SK-N-MC (cell line): ENCODE measurements around the gene TMOD4.
A peak's percentile ranks its signal among the peaks of the same experiment; 100 is the strongest.
"Not testable (repeated sequence)": the region's sequence is repeated elsewhere in the genome, so short reads cannot be mapped to it uniquely, and the experiment has no call there.

Source experiments
- DNase-seq: peaks from one replicate; pipeline ENCODE4 v3.0.0-alpha.2; 2011; ENCODE audit warnings: low read depth, low spot score
- H3K27ac ChIP-seq: fragments of 200-600 bp; sonication (generic); 2 replicates; pipeline ENCODE4 v1.5.1; 2016; ENCODE audit warnings: mixed run types
- H3K36me3 ChIP-seq: fragments of 200-600 bp; sonication (generic); 2 replicates; pipeline ENCODE4 v1.6.1; 2017; ENCODE audit warnings: antibody characterized with exemption, low read length, mixed read lengths; ENCODE audit not compliant: insufficient read depth
- H3K4me3 ChIP-seq: fragments of 200-600 bp; sonication (generic); 2 replicates; pipeline ENCODE4 v1.5.1; 2016
- H3K9ac ChIP-seq: fragments of 200-600 bp; sonication (generic); 2 replicates; pipeline ENCODE4 v1.8.0; 2017; ENCODE audit warnings: mixed run types, mixed read lengths; ENCODE audit not compliant: insufficient read length
- H3K9me3 ChIP-seq: fragments of 200-600 bp; sonication (generic); 2 replicates; pipeline ENCODE4 v1.6.1; 2017; ENCODE audit warnings: low read depth, mild to moderate bottlenecking, antibody characterized with exemption, low read length, moderate library complexity, mixed read lengths
- EZH2 ChIP-seq: fragments of 200-600 bp; sonication (generic); IDR thresholded peaks from one replicate; pipeline ENCODE4 v1.6.1; 2017; ENCODE audit warnings: antibody characterized with exemption
- FOXP2 ChIP-seq: optimal IDR thresholded peaks from 2 replicates; pipeline ENCODE3; 2011; ENCODE audit warnings: mild to moderate bottlenecking, moderate library complexity; ENCODE audit not compliant: insufficient read depth; ENCODE audit errors: extremely low read length, control extremely low read depth
- POLR2AphosphoS5 ChIP-seq: IDR thresholded peaks from 2 replicates; pipeline ENCODE4 v1.6.1; 2012; ENCODE audit warnings: mild to moderate bottlenecking, low read depth, low read length, borderline replicate concordance

The TMOD4 gene

GRCh38 chr1:151175863-151176262 is at the start of gene TMOD4:
Gene TMOD4, minus strand, starts transcription at chr1:151175981. Its CDS starts 1,106 bp downstream, at chr1:151174875.
- no peak for DNase-seq
- H3K36me3 ChIP-seq = peaks cover 60% of the 10 kb centered on the region
- H3K27ac ChIP-seq = no peak within 1 kb of the TSS
- no peak within 1 kb of the TSS for H3K9ac ChIP-seq
- no peak within 1 kb of the TSS for H3K4me3 ChIP-seq
- TF ChIP-seq FOXP2 (no peak), POLR2AphosphoS5 (no peak), EZH2 (no peak)
- H3K9me3 ChIP-seq = no peaks in the 10 kb centered on the region

GRCh38 chr1:151222130-151222529 is 46.3 kb upstream of the TMOD4 start:
- no peak overlapping the region for H3K4me3 ChIP-seq
- no peaks in the 10 kb centered on the region for H3K9me3 ChIP-seq
- H3K27ac ChIP-seq = peak overlapping the region; percentile 13; the same call in 1 of the 2 replicates
- H3K9ac ChIP-seq = no peak overlapping the region
- no peak for DNase-seq
- TF ChIP-seq POLR2AphosphoS5 = no peak
- TF ChIP-seq FOXP2 = no peak
- TF ChIP-seq EZH2 = no peak
- H3K36me3 ChIP-seq = peaks cover 41% of the 10 kb centered on the region

GRCh38 chr1:151221616-151222015 is 45.8 kb upstream of the TMOD4 start:
- Histone ChIP-seq H3K9me3 (no peaks in the 10 kb centered on the region), H3K36me3 (peaks cover 41% of the 10 kb centered on the region), H3K9ac (no peak overlapping the region), H3K4me3 (no peak overlapping the region), H3K27ac (no peak overlapping the region)
- DNase-seq = no peak
- TF ChIP-seq POLR2AphosphoS5 = no peak
- TF ChIP-seq EZH2 = no peak
- TF ChIP-seq FOXP2 = no peak

- TF ChIP-seq FOXP2 = no peak
- no peak for TF ChIP-seq EZH2
- TF ChIP-seq POLR2AphosphoS5 = no peak
- H3K27ac ChIP-seq = no peak overlapping the region
- DNase-seq = no peak
- H3K36me3 ChIP-seq = peaks cover 50% of the 10 kb centered on the region
- no peak overlapping the region for H3K9ac ChIP-seq
- no peaks in the 10 kb centered on the region for H3K9me3 ChIP-seq
- H3K4me3 ChIP-seq = no peak overlapping the region
Measured at GRCh38 chr1:151213560-151213959, 37.8 kb upstream of the TMOD4 start.

- H3K9me3 ChIP-seq = no peaks in the 10 kb centered on the region
- H3K9ac ChIP-seq = no peak overlapping the region
- TF ChIP-seq POLR2AphosphoS5 = no peak
- H3K36me3 ChIP-seq = peaks cover 55% of the 10 kb centered on the region
- H3K4me3 ChIP-seq = no peak overlapping the region
- no peak for DNase-seq
- H3K27ac ChIP-seq = no peak overlapping the region
Measured at GRCh38 chr1:151211972-151212705, 36.4 kb upstream of the TMOD4 start.

DNA sequence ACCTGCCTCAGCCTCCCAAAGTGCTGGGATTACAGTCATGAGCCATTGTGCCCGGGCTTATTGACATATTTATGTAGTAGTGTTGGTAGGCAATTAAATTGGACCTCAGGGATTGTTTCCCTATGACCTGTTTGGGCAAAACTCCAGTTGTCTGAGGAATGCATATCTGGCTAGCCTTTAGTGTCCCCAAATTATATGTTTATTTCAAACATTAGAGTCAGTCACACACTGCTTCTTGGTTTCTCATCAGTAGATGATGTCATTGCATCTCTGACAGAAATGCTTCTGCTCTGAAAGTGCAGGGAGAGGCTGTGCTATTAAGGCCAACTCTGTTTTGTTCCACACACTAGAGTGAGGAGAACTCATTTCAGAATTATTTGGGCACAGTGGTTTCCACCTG is 35.0 kb upstream of the TMOD4 start:
- no peak for DNase-seq
- Histone ChIP-seq H3K36me3 (peaks cover 66% of the 10 kb centered on the region), H3K27ac (0 out of 2 replicates have a peak overlapping the region, but pooled peaks have one; percentile 21), H3K9me3 (no peaks in the 10 kb centered on the region), H3K4me3 (no peak overlapping the region), H3K9ac (no peak overlapping the region)
- TF ChIP-seq FOXP2 (no peak), EZH2 (no peak), POLR2AphosphoS5 (no peak)

DNA sequence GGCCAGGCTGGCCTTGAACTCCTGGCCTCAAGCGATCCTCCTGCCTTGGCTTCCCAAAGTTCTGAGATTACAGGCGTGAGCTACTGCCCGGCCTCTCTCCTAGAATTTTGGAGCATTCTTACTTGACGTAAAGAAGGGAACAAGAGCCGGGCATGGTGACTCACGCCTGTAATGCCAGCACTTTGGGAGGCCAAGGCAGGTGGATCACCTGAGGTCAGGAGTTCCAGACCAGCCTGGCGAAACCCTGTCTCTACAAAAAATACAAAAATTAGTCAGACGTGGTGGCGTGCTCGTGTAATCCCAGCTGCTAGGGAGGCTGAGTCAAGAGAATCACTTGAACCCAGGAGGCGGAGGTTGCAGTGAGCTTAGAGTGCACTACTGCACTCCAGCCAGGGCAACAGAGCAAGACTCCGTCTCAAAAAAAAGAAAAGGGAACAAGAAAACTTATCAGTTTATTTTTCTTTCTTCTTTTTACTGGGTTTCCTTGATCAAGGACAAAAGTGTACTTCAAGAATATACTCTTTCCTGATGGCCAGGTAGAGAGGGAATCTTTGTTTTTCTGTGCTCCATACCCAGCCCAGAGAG is 29.7 kb upstream of the TMOD4 start:
- not testable (repeated sequence) for H3K27ac ChIP-seq, DNase-seq
- H3K36me3 ChIP-seq = peaks cover 68% of the 10 kb centered on the region

GRCh38 chr1:151199873-151200581 is 24.2 kb upstream of the TMOD4 start:
- Histone ChIP-seq H3K4me3 (peak overlapping the region; percentile 100), H3K9ac (peak overlapping the region; percentile 97), H3K9me3 (no peaks in the 10 kb centered on the region), H3K27ac (0 out of 2 replicates have a peak overlapping the region, but pooled peaks have one; percentile 87), H3K36me3 (peaks cover 27% of the 10 kb centered on the region)
- no peak for DNase-seq
- TF ChIP-seq FOXP2 = no peak
- TF ChIP-seq EZH2 = no peak
- TF ChIP-seq POLR2AphosphoS5 = no peak

More for the DNA sequence above, 29.7 kb upstream of the TMOD4 start:
- H3K4me3 ChIP-seq, H3K9me3 ChIP-seq, H3K9ac ChIP-seq: not testable (repeated sequence)
